ENCODE data around the gene TUBA3C.

TUBA3C gene

GRCh38 chr13:19169496-19169895 is 12.1 kb downstream of the TUBA3C start:
- DNase-seq (ENCODE audit: insufficient read length, low spot score) (no peak), FAIRE-seq (no peak)

DNA sequence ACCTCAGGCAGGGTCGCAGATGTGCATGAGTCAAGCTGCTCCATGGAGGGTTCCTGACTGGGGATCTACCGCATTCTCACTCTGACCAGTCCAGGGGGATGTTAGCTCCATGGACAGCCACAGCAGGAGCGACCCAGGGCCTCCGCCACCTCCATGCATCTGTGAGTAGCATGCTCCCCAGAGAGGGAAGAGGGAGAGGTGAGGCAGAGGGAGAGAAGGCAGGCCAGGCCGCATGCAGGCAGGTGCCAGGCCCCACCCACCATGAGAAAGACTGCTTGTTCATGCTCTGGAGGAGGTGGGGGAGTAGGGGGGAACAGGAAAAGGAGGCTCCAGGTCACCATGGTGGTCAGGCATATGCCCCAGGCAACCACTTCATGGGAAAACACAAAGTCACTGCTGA is 20.3 kb downstream of the TUBA3C start:
- FAIRE-seq, result no peak
- no peak for DNase-seq (ENCODE audit: insufficient read length, low spot score)

- DNase-seq (ENCODE audit: insufficient read length, low spot score), result no peak
- FAIRE-seq, result no peak
These were observed 21.7 kb downstream of the TUBA3C start for GRCh38 chr13:19159761-19160420.

GRCh38 chr13:19159181-19159580 is 22.4 kb downstream of the TUBA3C start:
- DNase-seq (ENCODE audit: insufficient read length, low spot score) (no peak), FAIRE-seq (no peak)

GRCh38 chr13:19158526-19159174 is 23.0 kb downstream of the TUBA3C start:
- no peak for DNase-seq (ENCODE audit: insufficient read length, low spot score)
- FAIRE-seq, result no peak

- DNase-seq (ENCODE audit: insufficient read length, low spot score), result no peak
- FAIRE-seq, result no peak
These were observed 23.6 kb downstream of the TUBA3C start for GRCh38 chr13:19158006-19158405.

- FAIRE-seq (no peak), DNase-seq (ENCODE audit: insufficient read length, low spot score) (no peak)
These were observed 24.2 kb downstream of the TUBA3C start for GRCh38 chr13:19157461-19157860.

- FAIRE-seq (no peak), DNase-seq (ENCODE audit: insufficient read length, low spot score) (no peak)
These were observed 25.4 kb downstream of the TUBA3C start for GRCh38 chr13:19156013-19156825.

- DNase-seq (ENCODE audit: insufficient read length, low spot score) (no peak), FAIRE-seq (no peak)
These were observed 26.2 kb downstream of the TUBA3C start for GRCh38 chr13:19155321-19155861.

DNA sequence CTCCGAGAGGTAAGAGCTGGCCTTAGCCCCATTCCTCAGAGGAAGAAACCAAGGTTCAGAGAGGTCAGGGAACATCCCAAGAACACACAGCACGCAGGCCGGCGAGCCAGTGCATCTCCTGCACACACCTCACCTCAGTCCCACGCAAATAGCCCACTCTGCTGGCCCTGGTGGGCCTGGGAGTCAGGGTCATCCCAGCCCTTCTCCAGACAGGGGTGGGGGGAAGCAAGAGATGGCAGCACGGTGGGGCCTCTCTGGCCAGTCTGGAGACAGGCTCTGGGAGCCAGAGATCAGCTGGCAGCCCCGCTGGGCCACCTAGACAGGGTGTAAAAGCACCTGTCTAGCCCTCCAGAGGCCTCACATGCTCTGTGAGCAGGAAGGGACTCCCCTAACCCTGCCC is 26.8 kb downstream of the TUBA3C start:
- no peak for FAIRE-seq
- DNase-seq (ENCODE audit: insufficient read length, low spot score), result no peak

DNA sequence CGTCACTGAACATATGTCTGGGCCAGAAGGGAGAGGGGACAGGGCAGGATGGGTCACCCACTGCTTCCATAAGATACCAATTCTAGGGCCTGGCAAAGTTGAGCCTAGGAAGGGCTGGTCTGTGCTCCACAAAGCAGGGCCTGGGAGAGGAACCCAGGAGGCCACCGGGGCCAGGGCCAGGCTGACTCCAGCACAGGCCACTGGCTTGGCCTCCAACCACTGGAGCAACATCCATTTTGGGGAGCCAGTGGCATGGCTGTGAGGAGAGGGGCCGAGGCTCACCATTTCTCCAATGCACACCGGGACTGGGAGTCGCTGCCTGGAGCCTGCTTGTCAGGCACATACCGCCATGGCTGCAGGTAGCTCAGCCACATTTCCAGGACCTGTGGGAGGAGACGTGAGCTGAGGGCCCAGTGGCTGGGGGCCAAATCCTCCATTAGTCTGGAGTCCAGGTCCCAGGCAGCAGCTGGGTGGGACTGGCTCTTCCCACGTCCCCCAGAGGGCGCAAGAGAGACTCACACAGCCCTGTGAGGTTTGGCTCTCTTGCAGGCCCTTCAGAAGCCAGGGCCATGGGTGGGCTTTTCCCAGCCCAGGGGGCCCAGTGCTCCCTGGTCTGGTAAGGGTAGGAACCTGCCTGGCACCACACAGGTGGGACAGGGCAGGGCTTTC is 27.7 kb downstream of the TUBA3C start:
- FAIRE-seq, result no peak

DNA sequence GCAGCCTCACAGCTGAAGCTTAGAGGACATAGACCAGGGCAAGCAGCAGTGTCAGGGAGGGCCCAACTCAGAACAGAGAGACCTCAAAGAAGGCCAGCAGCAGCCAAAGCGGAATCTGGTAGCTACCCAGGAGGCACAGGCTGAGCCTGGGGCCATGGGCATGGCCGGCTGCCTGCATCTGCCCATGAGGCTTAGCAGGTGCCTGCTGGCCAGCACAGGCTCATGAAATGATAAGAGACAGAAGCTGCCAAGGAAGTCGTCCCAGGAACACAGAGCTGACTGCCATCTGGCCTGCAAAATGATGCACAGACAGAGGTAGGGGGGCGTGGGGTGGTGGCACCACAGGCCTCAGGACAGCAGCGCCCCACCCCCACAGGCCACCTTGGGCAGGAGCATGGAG is 29.2 kb downstream of the TUBA3C start:
- DNase-seq (ENCODE audit: insufficient read length, low spot score) (no peak), FAIRE-seq (no peak)

More for the DNA sequence above, 27.7 kb downstream of the TUBA3C start:
- no peak for DNase-seq (ENCODE audit: insufficient read length, low spot score)

GRCh38 chr13:19151581-19152263 is 29.9 kb downstream of the TUBA3C start:
- FAIRE-seq (no peak), DNase-seq (ENCODE audit: insufficient read length, low spot score) (no peak)

DNA sequence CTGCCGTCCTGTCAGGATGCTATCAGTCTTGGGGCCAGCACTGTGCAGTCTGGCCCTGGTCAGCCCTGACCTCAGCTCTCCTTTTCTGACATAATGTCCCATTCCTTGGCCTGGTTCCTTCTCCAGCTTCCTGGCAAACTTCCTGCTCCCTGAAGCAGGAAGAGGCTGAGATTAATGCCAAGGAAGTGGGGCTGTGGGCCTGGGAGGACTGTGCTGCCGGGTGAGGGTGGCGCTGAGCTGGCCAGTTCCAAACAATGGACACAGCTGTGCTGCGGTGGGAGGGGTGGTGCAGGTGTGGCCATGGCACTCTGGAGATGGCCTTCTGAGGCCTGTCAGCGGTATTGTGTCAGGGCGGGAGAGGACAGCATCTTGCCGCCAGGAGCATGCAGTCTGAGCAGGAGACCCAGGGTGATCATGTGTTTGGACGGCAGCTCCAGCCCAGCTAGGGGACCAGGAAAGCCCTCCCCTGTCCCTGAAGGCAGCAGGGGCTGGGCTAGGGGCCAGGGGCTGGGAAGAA is 30.9 kb downstream of the TUBA3C start:
- DNase-seq (ENCODE audit: insufficient read length, low spot score) (no peak), FAIRE-seq (no peak)

DNA sequence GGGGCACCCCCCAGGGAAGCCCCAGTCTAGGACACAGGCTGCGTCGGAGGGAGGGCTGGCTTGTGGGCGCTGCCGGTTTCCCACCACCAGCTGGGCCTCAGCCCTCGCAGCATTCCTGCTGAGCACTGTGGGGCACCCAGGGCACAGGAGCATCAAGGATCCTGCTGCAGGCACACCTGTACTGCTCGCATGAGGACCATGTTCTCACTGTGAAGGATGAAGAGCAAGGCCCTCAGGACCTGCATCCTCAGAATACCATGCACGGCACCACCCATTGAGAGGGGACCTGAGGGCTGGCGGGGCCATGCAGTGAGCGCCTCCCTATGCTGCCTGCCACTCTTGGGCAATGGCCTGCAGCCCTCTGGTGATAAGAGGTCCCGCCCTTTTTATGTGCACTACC is 31.4 kb downstream of the TUBA3C start:
- no peak for DNase-seq (ENCODE audit: insufficient read length, low spot score)

GRCh38 chr13:19148561-19148960 is 33.1 kb downstream of the TUBA3C start:
- DNase-seq (ENCODE audit: insufficient read length, low spot score) (no peak), FAIRE-seq (no peak)

More for the DNA sequence above, 31.4 kb downstream of the TUBA3C start:
- no peak for FAIRE-seq
